Mucosa of gallbladder (tissue), 1 donor: ENCODE results near the gene PRKCZ. TPM values are rescaled to one million over a fixed set of nuclear protein-coding genes. Genes with fewer than 3 reads are reported as not detected.

Experiments used
- DNase-seq: peaks from one replicate; pipeline ENCODE4 v3.0.0-alpha.2; 2020; ENCODE audit warnings: low spot score
- total RNA-seq: library from RNA; stranded (reverse); gene quantifications from one replicate; pipeline ENCODE4 v1.2.1, GENCODE V29; 2021
- donor health status: DM: no; HTN: no; CAD: no.

Gene PRKCZ
- total RNA-seq, 1 donor from 2014 or later, result 29.8 TPM

GRCh38 chr1:2045468-2046173, 4.6 kb upstream of the PRKCZ start:
- no peak for DNase-seq

- peak; percentile 68 for DNase-seq
Measured at GRCh38 chr1:2046174-2046917, 3.9 kb upstream of the PRKCZ start.

DNA sequence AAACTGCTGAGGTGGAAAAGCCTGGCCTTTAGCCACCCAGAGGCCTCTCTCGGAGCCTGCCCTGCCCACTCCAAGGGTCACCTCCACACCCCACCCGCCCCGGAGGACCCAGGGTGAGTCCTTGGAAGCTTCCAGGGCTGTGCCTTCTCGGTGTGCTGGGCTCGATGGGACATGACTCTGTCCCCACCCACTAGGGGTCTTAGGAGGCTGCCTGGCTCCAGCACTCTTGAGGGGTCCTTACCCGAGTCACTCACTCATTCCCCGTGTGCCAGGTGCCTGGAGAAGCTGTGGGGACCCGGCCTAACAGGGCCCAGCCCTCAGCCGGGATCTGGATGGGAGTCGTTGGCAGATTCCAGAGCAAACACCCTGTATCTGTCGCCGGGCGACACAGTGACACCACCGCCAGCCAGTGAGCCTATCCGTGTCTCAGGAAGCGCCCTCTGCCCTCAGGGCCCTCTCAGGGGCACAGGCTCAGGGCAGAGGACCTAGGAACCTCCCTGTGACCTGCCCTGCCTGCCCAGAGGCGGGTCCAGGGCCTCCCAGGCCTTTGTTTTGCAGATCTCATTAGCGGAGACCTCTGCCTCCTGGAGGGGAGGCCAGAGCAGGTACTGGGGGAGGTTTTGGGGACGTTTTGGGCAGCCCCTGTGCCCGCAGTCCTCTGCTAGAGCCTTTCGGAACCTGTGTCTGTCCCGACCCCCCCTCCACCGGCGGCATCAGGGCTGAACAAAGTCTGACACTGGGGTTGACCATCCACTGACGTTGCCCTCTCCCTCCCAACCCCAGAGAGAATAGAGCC, 3.1 kb upstream of the PRKCZ start:
- DNase-seq, result no peak

DNA sequence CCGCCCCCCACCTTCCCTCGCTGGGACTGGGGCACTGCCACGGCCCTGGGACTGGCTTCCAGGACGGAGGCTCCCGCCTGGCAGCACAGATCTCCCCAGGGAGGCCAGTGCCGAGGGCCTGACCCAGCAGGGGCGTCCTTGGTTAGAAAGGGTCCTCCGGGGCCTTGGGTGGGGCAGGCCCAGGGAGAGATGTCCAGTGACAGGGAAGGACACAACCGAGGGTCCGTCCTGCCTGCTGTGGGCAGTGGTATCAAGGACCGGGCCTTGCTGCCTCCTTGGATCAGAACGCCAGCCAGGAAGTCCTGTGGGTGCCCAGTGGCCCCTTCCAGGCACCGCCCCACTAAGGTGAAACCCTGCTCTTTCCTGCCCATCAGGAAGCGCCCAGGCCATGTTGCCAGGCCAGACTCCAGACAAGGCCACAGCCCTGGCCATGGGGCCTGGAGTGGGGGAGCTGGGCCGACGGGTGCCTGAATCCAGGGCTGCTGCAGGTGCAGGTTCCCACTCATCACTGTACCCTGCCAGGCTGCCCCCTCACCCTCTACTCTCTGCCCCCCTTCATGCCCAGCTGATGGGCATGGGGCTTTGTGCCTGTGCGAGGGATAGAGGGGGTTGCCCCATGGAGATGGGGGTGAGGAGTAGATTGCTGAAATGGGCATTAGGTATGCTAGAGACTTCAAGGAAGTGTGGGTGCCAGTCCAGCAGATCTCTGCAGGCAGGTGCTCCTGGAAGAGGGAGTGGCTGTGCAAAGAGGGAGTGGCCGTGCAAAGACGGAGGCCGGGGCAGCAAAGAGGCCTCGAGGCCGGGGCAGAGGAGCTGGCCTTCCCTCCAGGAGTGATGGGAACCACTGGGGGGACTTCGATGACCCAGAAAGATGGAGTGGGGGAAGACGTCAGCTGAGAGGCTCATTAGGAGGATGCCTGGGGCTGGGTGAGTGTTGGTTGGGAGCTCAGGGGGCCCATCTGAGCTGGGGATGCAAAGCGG, 2.2 kb upstream of the PRKCZ start:
- no peak for DNase-seq

DNA sequence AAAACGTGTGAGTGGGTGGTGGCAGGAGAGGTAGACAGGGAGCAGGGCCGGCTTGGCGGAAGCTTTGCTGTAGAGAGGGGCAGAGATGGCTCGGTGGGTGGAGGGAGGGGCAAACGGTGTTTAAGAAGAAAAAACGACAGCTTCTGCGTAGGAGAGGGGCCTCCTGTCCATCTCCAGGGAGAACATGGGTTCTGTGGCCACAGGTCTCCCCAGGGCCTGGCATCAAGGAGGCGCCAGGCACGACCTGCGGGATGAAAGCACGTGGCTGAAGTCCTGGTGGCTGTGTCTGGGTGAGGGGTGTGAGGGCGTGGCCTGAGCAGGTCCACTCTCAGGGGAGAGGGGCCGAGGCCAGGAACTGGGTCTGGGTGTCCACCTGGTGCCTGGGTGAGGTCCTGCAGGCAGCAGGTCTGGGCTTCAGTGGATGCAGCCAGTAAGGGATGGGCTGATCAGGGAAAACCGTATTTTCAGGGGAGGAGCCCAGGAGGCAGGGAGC, 940 bp upstream of the PRKCZ start:
- DNase-seq, result no peak

- no peak for DNase-seq
Measured at GRCh38 chr1:2050461-2050792, 216 bp downstream of the PRKCZ start.

- DNase-seq, result no peak
Measured at GRCh38 chr1:2050793-2051682, 827 bp downstream of the PRKCZ start.

GRCh38 chr1:2052054-2052679, 2.0 kb downstream of the PRKCZ start:
- no peak for DNase-seq

DNA sequence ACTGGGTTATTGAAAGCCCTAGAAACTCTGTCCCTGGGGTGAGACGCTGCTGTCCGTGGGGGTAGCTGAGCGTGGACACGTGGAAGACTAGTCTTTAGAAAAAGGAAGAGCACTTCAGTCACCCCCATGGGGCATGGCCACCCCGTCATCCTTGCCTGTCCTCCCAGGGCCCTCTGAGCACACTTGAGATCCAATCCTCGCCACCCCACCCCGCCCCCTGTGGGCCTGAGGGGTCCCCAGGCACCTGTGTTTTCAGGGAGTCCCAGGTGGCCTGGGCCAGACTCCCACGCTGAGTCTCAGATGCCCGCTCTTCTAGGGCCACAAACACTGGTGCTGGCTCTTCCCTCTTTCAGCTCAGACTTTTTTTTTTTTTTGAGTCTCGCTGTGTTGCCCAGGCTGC, 2.5 kb downstream of the PRKCZ start:
- DNase-seq, result no peak

- DNase-seq, result no peak
Measured at GRCh38 chr1:2053217-2053616, 3.0 kb downstream of the PRKCZ start.

- no peak for DNase-seq
Measured at GRCh38 chr1:2053784-2054376, 3.7 kb downstream of the PRKCZ start.

DNA sequence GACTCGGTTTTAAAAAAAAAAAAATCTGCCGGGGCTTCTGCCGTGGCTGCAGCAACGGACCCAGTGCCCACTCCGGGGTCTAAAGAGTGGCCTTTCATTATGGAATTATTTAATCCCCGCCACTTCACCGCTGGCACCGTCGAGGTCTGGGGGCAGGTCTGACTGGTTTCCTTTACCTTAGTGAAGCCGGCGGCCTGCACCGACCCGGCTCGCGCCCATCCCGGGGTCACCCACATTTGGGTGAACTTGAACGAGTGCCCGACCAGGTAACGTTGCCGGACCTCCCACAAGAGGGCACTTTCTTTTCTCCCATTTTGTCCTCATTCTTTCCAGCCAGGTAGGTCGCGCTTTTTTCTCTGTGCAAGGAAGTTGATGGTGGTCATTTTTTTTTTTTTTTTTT, 4.3 kb downstream of the PRKCZ start:
- DNase-seq, result no peak

- DNase-seq, result no peak
Measured at GRCh38 chr1:2055911-2056575, 5.8 kb downstream of the PRKCZ start.

DNA sequence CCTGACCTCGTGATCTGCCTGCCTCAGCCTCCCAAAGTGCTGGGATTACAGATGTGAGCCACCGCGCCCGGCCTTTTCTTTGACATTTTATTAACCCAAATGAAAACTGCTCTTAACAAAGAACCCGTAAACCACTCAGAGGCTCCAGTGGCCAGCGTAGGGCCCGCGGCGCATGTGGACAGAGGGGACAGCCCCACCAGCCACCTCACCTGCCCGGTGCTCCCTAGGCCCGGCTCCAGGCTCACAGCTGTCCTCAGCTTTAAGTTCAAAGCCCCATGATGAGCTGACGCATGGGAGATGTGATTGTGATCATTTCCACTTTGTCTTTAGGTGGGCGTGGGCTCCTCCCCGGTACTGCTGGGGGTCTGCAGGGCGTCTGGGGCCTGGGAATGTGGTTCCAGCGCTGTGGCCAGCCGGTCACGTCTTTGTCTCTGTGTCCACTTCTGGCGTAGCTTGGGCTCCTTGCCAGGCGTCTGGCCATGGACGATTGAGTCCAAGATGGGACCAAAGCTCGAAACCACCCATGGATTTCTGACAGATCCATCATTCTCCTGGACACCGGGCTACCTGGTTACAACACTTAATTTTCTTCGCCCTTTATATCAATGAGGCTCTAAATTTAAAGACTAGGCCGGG, 6.9 kb downstream of the PRKCZ start:
- no peak for DNase-seq

GRCh38 chr1:2059290-2059953, 9.2 kb downstream of the PRKCZ start:
- DNase-seq, result no peak

DNA sequence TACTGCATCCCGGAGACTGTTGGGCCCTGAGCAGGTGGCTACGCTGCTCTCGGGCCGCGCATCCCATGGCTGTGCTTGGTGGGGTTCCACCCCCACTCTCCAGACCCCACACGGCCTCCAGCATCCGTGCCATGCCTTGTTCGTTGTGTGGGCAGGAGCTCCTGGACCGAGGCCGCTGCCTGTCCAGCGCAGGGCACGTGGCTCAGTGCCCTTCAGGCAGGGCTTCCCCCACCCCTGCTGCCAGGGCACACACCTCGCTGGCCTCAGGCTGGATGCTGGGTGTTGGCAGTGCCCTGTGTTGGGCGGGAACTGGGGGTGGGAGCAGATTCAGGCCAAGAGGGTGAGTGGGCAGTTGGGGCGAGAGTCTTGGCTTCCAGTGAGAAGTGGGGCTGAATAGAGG, 9.9 kb downstream of the PRKCZ start:
- no peak for DNase-seq

DNA sequence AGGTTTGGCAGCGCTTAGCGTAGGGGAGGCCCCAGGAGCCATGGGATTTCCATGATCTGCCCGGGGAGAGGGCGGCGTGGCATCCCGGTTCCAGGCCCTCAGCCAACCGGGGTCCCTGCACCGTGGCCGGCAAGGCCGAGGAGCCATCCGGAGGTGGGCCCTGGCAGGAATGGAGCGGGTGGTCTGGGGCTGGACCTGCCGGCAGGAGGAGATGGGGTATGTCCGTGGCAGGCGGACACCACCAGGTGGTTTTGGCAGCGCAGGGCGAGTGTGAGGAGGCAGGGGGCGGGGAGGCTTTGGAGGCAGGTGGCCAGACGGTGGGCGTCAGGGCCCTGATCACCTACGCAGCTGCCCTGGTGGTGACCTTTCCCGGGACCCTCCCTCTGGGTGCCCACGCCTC, 10.3 kb downstream of the PRKCZ start:
- no peak for DNase-seq
